ENCODE data around the gene CSRP2.

CSRP2 gene

GRCh38 chr12:76908303-76909017, 29.6 kb upstream of the CSRP2 start:
- no peak for TF ChIP-seq CTCF (IDR thresholded peaks at IDR 0.05; ENCODE audit: insufficient read depth, low read depth, low read length, missing control alignments)
- H3K4me3 ChIP-seq (ENCODE audit: low read depth, low read length) = no peak overlapping the region
- DNase-seq (ENCODE audit: low read depth) = no peak

- no peak overlapping the region for H3K4me3 ChIP-seq (ENCODE audit: low read depth, low read length)
- DNase-seq (ENCODE audit: low read depth) = no peak
- TF ChIP-seq CTCF (IDR thresholded peaks at IDR 0.05; ENCODE audit: insufficient read depth, low read depth, low read length, missing control alignments) = no peak
Observed at GRCh38 chr12:76901628-76902380, 23.0 kb upstream of the CSRP2 start.

GRCh38 chr12:76899522-76899921, 20.7 kb upstream of the CSRP2 start:
- no peak for TF ChIP-seq CTCF (IDR thresholded peaks at IDR 0.05; ENCODE audit: insufficient read depth, low read depth, low read length, missing control alignments)
- DNase-seq (ENCODE audit: low read depth) = no peak
- no peak overlapping the region for H3K4me3 ChIP-seq (ENCODE audit: low read depth, low read length)

GRCh38 chr12:76898442-76898841, 19.6 kb upstream of the CSRP2 start:
- H3K4me3 ChIP-seq (ENCODE audit: low read depth, low read length) = no peak overlapping the region
- no peak for TF ChIP-seq CTCF (IDR thresholded peaks at IDR 0.05; ENCODE audit: insufficient read depth, low read depth, low read length, missing control alignments)
- no peak for DNase-seq (ENCODE audit: low read depth)

GRCh38 chr12:76896274-76896673, 17.5 kb upstream of the CSRP2 start:
- no peak for TF ChIP-seq CTCF (IDR thresholded peaks at IDR 0.05; ENCODE audit: insufficient read depth, low read depth, low read length, missing control alignments)
- H3K4me3 ChIP-seq (ENCODE audit: low read depth, low read length) = no peak overlapping the region
- no peak for DNase-seq (ENCODE audit: low read depth)

GRCh38 chr12:76895796-76896195, 17.0 kb upstream of the CSRP2 start:
- no peak for DNase-seq (ENCODE audit: low read depth)
- H3K4me3 ChIP-seq (ENCODE audit: low read depth, low read length) = no peak overlapping the region
- TF ChIP-seq CTCF (IDR thresholded peaks at IDR 0.05; ENCODE audit: insufficient read depth, low read depth, low read length, missing control alignments) = no peak

Data from GM12865 (cell line).